Measurements from ENCODE around the gene NUAK1. TPM values are rescaled to one million over a fixed set of nuclear protein-coding genes. Genes with fewer than 3 reads are reported as not detected.

NUAK1 gene
- total RNA-seq, 1 experiment from 2014 or later, result 2.6 TPM

DNA sequence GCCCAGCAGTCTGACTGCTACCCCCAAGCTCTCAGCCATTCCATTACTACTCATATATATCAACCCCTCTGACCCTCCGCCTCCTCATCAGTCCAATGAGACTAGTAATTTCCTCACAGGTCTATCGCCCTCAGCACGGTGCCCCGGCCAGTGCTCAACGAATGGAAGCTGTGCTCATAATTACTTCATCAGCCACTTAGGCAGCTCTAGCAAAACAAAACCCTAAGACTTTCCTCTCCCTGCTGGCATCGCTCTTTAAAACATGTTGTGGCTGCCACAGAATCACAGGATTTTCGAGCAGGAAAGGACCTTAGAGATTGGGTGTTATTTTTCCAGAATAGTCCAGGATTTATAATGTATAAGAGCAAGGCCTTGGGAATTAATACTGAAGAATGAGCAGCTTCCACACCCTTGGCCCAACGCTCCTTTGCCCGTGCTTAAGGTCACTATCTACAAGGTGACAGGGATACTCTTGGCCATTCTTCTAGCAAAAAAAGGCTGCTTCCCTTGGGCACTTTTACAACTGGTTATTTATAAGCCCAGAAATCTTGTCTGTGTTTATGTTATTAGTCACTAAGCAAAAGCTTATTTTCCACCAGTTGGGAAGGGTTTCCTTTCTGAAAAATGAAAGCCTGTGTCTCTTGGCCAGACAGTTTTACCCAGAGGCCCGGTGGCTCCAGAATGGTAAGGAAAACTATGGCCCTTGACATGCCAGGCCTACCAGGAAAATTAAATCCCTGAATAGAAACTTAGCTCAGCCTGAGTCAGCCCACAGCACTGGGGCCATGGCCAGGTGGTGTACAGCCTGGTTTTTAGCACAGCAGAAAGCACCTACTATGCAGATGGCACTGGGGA, 47.9 kb downstream of the NUAK1 start:
- DNase-seq (ENCODE audit: unreplicated experiment), result peak; percentile 30
- intact Hi-C loops (cut with micrococcal nuclease), result no loop called here
- BruUV-seq (replicated peaks), result no TSS peak
- H3K27ac Mint-ChIP-seq (ENCODE audit: low read depth, unreplicated experiment), result peak overlapping the region; percentile 92
- H3K36me3 Mint-ChIP-seq (ENCODE audit: insufficient read depth, unreplicated experiment), result no peaks in the 10 kb centered on the region
- ChIA-PET POLR2A (interaction anchor here (1.0 kb wide), 2 partner anchors 16 to 43 kb away, joined by 3 to 4 read pairs; no protein-coding TSS in a partner anchor), CTCF (no interaction called here)
- H3K9me3 Mint-ChIP-seq (ENCODE audit: unreplicated experiment), result no peaks in the 10 kb centered on the region
- TF ChIP-seq, protein P1, sequence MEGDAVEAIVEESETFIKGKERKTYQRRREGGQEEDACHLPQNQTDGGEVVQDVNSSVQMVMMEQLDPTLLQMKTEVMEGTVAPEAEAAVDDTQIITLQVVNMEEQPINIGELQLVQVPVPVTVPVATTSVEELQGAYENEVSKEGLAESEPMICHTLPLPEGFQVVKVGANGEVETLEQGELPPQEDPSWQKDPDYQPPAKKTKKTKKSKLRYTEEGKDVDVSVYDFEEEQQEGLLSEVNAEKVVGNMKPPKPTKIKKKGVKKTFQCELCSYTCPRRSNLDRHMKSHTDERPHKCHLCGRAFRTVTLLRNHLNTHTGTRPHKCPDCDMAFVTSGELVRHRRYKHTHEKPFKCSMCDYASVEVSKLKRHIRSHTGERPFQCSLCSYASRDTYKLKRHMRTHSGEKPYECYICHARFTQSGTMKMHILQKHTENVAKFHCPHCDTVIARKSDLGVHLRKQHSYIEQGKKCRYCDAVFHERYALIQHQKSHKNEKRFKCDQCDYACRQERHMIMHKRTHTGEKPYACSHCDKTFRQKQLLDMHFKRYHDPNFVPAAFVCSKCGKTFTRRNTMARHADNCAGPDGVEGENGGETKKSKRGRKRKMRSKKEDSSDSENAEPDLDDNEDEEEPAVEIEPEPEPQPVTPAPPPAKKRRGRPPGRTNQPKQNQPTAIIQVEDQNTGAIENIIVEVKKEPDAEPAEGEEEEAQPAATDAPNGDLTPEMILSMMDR (IDR thresholded peaks at IDR 0.05; ENCODE audit: unreplicated experiment), result no peak
- no peaks in the 10 kb centered on the region for H3K27me3 Mint-ChIP-seq (ENCODE audit: insufficient read depth, unreplicated experiment)
- H3K4me3 Mint-ChIP-seq (ENCODE audit: unreplicated experiment), result no peak overlapping the region
- peaks cover 13% of the 10 kb centered on the region for H3K4me1 Mint-ChIP-seq (ENCODE audit: insufficient read depth, unreplicated experiment)

DNA sequence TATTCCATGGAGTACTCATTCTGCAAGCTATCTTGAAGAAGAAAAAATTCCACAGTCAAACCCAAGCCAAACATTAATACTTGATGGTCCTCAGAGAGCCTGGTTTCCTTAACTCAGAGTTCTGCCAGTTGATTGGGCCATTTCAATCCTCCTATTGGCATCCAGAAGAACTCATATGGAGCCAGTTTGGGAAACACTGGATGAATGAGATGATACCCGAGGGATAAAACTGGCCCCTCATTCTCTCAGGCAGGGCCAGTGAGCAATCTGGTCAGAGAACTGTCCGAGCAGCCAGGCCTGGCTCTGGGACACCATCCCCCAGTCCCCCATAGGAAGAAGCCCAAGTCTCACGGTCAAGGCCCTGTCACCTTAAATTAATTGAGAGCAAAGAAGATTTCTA, 48.8 kb downstream of the NUAK1 start:
- no peaks in the 10 kb centered on the region for H3K9me3 Mint-ChIP-seq (ENCODE audit: unreplicated experiment)
- DNase-seq (ENCODE audit: unreplicated experiment), result no peak
- H3K27me3 Mint-ChIP-seq (ENCODE audit: insufficient read depth, unreplicated experiment), result no peaks in the 10 kb centered on the region
- no peak overlapping the region for H3K27ac Mint-ChIP-seq (ENCODE audit: low read depth, unreplicated experiment)
- ChIA-PET CTCF (interaction anchor here (0.6 kb wide), 2 partner anchors 62 to 90 kb away, joined by 3 read pairs; no protein-coding TSS in a partner anchor), POLR2A (no interaction called here)
- BruUV-seq (replicated peaks), result no TSS peak
- peaks cover 13% of the 10 kb centered on the region for H3K4me1 Mint-ChIP-seq (ENCODE audit: insufficient read depth, unreplicated experiment)
- intact Hi-C loops (cut with micrococcal nuclease), result no loop called here
- H3K4me3 Mint-ChIP-seq (ENCODE audit: unreplicated experiment), result no peak overlapping the region
- no peaks in the 10 kb centered on the region for H3K36me3 Mint-ChIP-seq (ENCODE audit: insufficient read depth, unreplicated experiment)
- TF ChIP-seq, protein P1 (IDR thresholded peaks at IDR 0.05; ENCODE audit: unreplicated experiment), result no peak

DNA sequence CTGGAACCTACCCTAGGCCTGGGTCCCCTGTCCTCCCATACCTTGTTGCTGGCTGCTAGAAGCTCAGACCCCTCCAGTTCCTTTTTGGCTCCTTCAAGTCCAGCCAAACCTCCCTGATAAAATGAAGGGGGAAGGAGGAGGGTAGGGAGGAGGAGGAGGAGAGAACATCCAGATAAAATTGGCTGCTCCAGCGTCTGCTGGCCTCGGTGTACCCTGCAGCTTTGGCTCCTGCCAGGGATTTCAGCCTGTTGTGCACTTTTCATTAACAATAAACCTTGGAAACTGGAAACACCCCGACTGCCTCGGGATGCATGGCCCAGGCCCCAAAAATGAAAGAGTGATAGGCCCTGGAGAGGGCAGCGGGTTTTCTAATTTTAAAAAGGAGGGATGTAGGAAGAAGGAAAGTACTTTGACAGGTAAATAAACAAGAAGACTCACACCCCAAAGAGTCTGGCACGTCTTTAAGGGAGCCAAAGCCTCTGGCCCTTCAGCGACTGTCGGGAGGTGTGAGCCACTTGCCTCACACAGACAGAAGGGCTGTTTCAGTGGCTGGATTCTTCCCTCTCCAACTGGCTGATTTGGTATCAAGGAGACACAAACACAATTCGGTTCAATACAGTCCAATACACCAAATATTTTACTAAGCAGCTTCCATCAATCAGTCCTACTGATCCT, 49.8 kb downstream of the NUAK1 start:
- Mint-ChIP-seq H3K9me3 (ENCODE audit: unreplicated experiment) (no peaks in the 10 kb centered on the region), H3K4me1 (ENCODE audit: insufficient read depth, unreplicated experiment) (peaks cover 13% of the 10 kb centered on the region), H3K4me3 (ENCODE audit: unreplicated experiment) (no peak overlapping the region), H3K36me3 (ENCODE audit: insufficient read depth, unreplicated experiment) (no peaks in the 10 kb centered on the region), H3K27me3 (ENCODE audit: insufficient read depth, unreplicated experiment) (no peaks in the 10 kb centered on the region), H3K27ac (ENCODE audit: low read depth, unreplicated experiment) (no peak overlapping the region)
- POLR2A ChIA-PET, result no interaction called here
- intact Hi-C loops (cut with micrococcal nuclease), result no loop called here
- DNase-seq (ENCODE audit: unreplicated experiment), result no peak
- CTCF ChIA-PET, result interaction anchor here (0.6 kb wide), 1 partner anchor 63 kb away, joined by 3 read pairs; no protein-coding TSS in a partner anchor
- BruUV-seq (replicated peaks), result no TSS peak
- TF ChIP-seq, protein P1 (IDR thresholded peaks at IDR 0.05; ENCODE audit: unreplicated experiment), result no peak

DNA sequence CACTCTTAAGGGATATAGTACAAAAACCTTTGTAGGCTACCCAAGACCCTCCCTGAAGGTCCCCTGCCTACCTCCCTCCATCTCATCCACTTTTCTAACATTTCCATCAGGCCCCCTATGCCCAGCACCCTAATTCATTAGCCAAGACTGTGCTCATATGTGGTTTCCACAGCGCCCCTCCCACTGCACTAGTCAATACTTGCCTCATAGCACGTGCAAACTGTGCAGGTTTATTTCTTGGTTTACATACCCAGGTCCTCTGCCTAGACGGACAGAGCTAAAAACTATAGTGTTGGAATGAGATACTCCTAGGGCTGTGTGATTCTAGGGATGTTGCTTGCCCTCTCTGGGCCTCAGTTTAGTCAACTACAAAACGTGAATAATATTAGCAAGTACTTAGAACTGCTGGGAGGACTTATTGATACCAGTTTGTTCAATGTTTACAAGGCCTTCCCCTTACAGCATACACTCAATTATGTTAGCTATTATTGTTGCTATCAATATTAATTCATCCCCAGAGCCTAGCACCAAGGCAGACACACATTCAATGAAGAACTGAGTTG, 50.4 kb downstream of the NUAK1 start:
- ChIA-PET CTCF (interaction anchor here (0.6 kb wide), 1 partner anchor 8 kb away, joined by 3 read pairs; no protein-coding TSS in a partner anchor), POLR2A (no interaction called here)
- H3K4me1 Mint-ChIP-seq (ENCODE audit: insufficient read depth, unreplicated experiment), result peaks cover 13% of the 10 kb centered on the region
- DNase-seq (ENCODE audit: unreplicated experiment), result no peak
- no peaks in the 10 kb centered on the region for H3K9me3 Mint-ChIP-seq (ENCODE audit: unreplicated experiment)
- no TSS peak for BruUV-seq (replicated peaks)
- H3K27ac Mint-ChIP-seq (ENCODE audit: low read depth, unreplicated experiment), result no peak overlapping the region
- no peaks in the 10 kb centered on the region for H3K27me3 Mint-ChIP-seq (ENCODE audit: insufficient read depth, unreplicated experiment)
- TF ChIP-seq, protein P1 (IDR thresholded peaks at IDR 0.05; ENCODE audit: unreplicated experiment), result no peak
- no peaks in the 10 kb centered on the region for H3K36me3 Mint-ChIP-seq (ENCODE audit: insufficient read depth, unreplicated experiment)
- intact Hi-C loops (cut with micrococcal nuclease), result no loop called here
- no peak overlapping the region for H3K4me3 Mint-ChIP-seq (ENCODE audit: unreplicated experiment)
